Bronchial epithelial cell (primary cell): Measurements from ENCODE around the gene ZSWIM6. TPM values are rescaled to one million over a fixed set of nuclear protein-coding genes. Genes with fewer than 3 reads are reported as not detected.

Experiments used
- DNase-seq: peaks from one replicate; pipeline ENCODE4 v3.0.0-alpha.2; 2010; ENCODE audit warnings: low read depth
- FAIRE-seq: peaks from 2 replicates; lab custom pipeline; 2011; peaks lifted over from hg19 to GRCh38; lab: Jason Lieb, UNC
- H3K27me3 ChIP-seq: 2 replicates; pipeline ENCODE4 v1.5.1; 2011; ENCODE audit warnings: low read length; ENCODE audit not compliant: control insufficient read depth, insufficient read depth
- H3K36me3 ChIP-seq: 2 replicates; pipeline ENCODE4 v1.5.1; 2011; ENCODE audit warnings: low read length; ENCODE audit not compliant: control insufficient read depth, insufficient read depth
- H3K4me3 ChIP-seq: 2 replicates; pipeline ENCODE4 v1.5.1; 2011; ENCODE audit warnings: mild to moderate bottlenecking, low read depth, low read length, control low read depth
- CTCF ChIP-seq: IDR thresholded peaks from 2 replicates; pipeline ENCODE4 v1.5.1; 2011; ENCODE audit warnings: mild to moderate bottlenecking, moderate library complexity, low read length, control low read depth, inconsistent platforms; ENCODE audit not compliant: insufficient read depth, severe bottlenecking
- total RNA-seq: library from RNA; depleted of rRNA; stranded (reverse); fragments of >200 nt; gene quantifications from 2 replicates; pipeline ENCODE4 v1.2.1, GENCODE V29; 2014

The ZSWIM6 gene
- total RNA-seq = 5.6 and 5.8 TPM in 2 replicates

DNA sequence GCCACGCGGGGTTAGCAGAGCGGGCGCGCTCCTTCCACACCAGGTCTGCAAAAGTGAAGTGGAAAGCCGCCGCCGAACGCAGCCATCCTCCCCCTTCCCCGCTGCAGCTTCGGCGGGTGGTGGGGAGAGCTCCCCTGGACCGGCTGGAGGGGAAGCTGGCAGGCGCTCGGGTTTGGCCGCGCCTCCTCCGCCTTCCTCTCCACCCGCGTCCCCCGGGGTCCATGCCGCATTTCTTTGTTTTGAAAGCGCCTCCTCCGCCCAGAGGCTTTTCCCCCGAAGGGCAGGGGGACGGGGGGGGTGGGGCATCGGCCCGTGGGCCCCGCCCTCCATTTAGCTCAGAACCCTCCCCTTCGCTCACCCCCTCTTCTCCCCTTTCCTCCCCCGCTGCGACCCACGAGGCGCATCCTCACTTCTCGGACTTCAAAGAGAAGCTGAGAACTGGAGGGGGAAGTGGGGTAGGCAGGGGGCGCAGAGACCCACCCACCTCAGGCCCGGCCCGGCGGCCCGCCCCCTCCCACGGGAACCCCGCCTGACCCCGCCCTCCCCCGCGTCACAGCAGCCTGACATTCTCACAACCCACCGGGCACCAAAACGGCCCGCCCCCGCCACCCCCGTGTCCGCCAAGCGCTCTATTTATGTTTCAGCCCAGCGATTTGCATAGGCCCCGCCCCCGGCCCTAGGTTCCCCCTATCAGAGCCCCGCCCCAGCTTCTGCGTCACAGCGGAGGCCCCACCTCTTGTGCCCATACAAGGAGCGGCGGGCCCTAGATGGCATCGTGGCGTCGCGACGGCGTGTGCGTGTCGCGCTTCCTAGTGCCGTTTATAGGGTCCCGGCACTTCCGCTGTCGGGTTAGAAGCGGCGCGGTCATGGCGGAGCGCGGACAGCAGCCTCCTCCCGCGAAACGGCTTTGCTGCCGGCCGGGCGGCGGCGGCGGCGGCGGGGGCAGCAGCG lies at the start of gene ZSWIM6:
Gene ZSWIM6, plus strand, starts transcription at position 852 of the 951 bp plus-strand sequence. Its CDS starts 15 bp downstream, at position 867.
- Histone ChIP-seq H3K27me3 (no peaks in the 10 kb centered on the region), H3K4me3 (peak within 1 kb of the TSS; percentile 93), H3K36me3 (no peaks in the 10 kb centered on the region)
- TF ChIP-seq CTCF = no peak
- DNase-seq = peak; percentile 89
- FAIRE-seq = peak; percentile 13

DNA sequence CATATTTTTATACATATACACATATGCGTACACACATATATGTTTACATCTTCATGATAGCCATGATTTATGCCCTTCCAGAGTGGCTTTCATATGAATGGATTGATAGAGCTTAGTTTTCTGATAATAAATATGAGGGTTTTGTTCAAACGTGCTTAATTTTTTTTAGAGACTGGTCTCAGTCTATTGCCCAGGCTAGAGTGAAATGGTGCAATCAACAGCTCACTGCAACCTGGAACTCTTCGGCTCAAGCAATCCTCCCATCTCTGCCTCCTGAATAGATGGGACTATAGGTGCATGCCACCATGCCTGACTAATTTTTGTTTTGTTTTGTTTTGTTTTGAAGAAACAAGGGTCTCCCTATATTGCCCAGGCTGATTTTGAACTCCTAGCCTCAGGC lies 48.6 kb upstream of the ZSWIM6 start:
- FAIRE-seq = no peak

DNA sequence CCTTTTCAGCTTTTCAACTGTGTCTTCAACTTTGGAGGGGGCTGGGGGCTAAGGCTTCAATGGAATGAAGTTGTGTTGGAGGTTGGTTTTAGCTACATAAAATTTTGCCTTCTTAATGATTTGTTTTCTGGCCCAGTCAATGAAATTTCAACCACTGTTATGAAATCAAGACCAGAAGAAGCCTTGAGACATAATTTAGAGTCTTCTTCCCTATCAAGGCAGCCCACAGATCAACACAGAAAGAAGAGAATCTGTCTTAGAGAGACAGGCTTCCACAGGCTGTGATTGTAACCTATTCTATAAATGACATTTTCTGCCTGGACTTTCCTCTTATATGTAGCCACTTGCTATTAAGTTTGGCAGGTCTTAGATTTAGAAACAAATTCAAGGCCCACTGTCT lies 46.5 kb upstream of the ZSWIM6 start:
- Histone ChIP-seq H3K4me3 (no peak overlapping the region), H3K36me3 (no peaks in the 10 kb centered on the region), H3K27me3 (no peaks in the 10 kb centered on the region)
- DNase-seq (no peak), FAIRE-seq (no peak)
- TF ChIP-seq CTCF = no peak

More for the DNA sequence above, 48.6 kb upstream of the ZSWIM6 start:
- Histone ChIP-seq H3K27me3 (no peaks in the 10 kb centered on the region), H3K4me3 (no peak overlapping the region), H3K36me3 (no peaks in the 10 kb centered on the region)
- DNase-seq = no peak
- no peak for TF ChIP-seq CTCF

DNA sequence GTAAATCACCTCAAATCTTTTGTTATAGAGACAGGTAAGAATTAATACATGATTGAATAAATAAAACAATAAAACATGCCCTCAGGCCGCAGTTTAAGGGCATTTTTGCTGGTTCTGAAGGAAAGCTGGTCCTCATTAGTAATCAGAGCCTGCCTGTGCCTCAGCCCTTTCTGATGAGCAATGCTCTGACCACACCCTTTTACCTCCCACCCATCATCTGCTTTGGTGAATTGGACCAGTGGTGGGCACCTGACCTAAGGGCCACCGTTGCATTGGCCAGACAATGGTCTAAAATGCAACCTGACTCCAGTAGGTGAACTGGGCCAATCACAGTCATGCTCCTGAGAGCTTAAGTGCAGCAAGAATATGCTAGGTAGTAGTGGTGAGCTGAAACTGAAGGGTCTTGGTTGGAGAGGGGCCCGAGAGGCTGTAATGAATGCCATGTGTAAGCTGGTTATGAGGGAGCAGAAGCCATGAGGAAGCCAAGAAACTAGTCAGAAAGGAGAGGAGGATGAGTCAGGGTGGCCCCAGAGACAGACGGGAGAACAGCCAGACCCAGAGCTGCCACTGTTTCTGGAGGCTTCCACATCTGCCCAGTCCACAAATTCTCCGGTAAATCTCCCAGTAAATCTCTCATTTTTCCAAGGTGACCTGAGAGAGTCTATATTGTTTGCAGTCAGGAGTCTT lies 45.5 kb upstream of the ZSWIM6 start:
- DNase-seq (no peak), FAIRE-seq (no peak)
- Histone ChIP-seq H3K36me3 (no peaks in the 10 kb centered on the region), H3K4me3 (no peak overlapping the region), H3K27me3 (no peaks in the 10 kb centered on the region)
- TF ChIP-seq CTCF = no peak

- TF ChIP-seq CTCF = no peak
- DNase-seq (no peak), FAIRE-seq (no peak)
- Histone ChIP-seq H3K27me3 (no peaks in the 10 kb centered on the region), H3K36me3 (no peaks in the 10 kb centered on the region), H3K4me3 (no peak overlapping the region)
These were observed 44.6 kb upstream of the ZSWIM6 start for GRCh38 chr5:61287474-61287873.
